H1 (cell line): Measurements from ENCODE around the gene DLX4. TPM values are rescaled to one million over a fixed set of nuclear protein-coding genes. Genes with fewer than 3 reads are reported as not detected.

Experiments
- CTCF ChIA-PET: fragments of 300-600 bp; sonication (Branson Sonifier 250); formaldehyde crosslinking; loops from one replicate; lab custom pipeline; 2021; ENCODE audit not compliant: partially characterized antibody; lab: Charles Lee
- POLR2A ChIA-PET: fragments of 300-600 bp; sonication (Branson Sonifier 250); formaldehyde crosslinking; loops from one replicate; lab custom pipeline; 2021; ENCODE audit warnings: inconsistent platforms; ENCODE audit not compliant: partially characterized antibody; lab: Charles Lee
- DNase-seq, 2 experiments: peaks; one replicate each; pipeline versions ENCODE4 v3.0.0 to v3.0.0-alpha.2; 2010 to 2022; ENCODE audit warnings: low spot score in 2 of 2, low read depth in 1 of 2, mixed read lengths in 1 of 2
- FAIRE-seq: peaks from 2 replicates; lab custom pipeline; 2011; peaks lifted over from hg19 to GRCh38; lab: Jason Lieb, UNC
- H2AFZ ChIP-seq: 2 replicates; pipeline ENCODE4 v1.8.1; 2012; ENCODE audit warnings: low read length, inconsistent platforms
- H2AK5ac ChIP-seq: 2 replicates; pipeline ENCODE4 v1.6.1; 2013; ENCODE audit warnings: low read depth, low read length
- H2BK120ac ChIP-seq: replicated peaks from 2 replicates; pipeline ENCODE3; 2013; ENCODE audit warnings: low read depth, low read length, inconsistent platforms
- H2BK12ac ChIP-seq: 2 replicates; pipeline ENCODE4 v1.6.1; 2013; ENCODE audit warnings: low read depth, low read length
- H2BK15ac ChIP-seq: 2 replicates; pipeline ENCODE4 v1.6.1; 2013; ENCODE audit warnings: low read length
- H2BK20ac ChIP-seq: 2 replicates; pipeline ENCODE4 v1.6.1; 2013; ENCODE audit warnings: low read length
- H2BK5ac ChIP-seq: 2 replicates; pipeline ENCODE4 v1.6.1; 2013; ENCODE audit warnings: low read depth, low read length
- H3K14ac ChIP-seq: 2 replicates; pipeline ENCODE4 v1.6.1; 2013; ENCODE audit warnings: inconsistent platforms; ENCODE audit not compliant: insufficient read length
- H3K18ac ChIP-seq: 2 replicates; pipeline ENCODE4 v1.6.1; 2013; ENCODE audit warnings: low read length; ENCODE audit errors: extremely low read depth
- H3K23ac ChIP-seq: 2 replicates; pipeline ENCODE4 v1.6.1; 2013; ENCODE audit warnings: inconsistent platforms; ENCODE audit not compliant: insufficient read length
- H3K23me2 ChIP-seq: 2 replicates; pipeline ENCODE4 v1.6.1; 2013; ENCODE audit warnings: low read depth, low read length
- H3K27ac ChIP-seq: 2 replicates; pipeline ENCODE4 v1.6.1; 2011; ENCODE audit warnings: low read depth, low read length, inconsistent platforms
- H3K27me3 ChIP-seq, 4 experiments: replicated peaks in 1 of 4; 1 replicate in 1 of 4; 2 replicates in 3 of 4; pipeline versions ENCODE4 v1.6.1 to v1.8.1; 2011 to 2013; ENCODE audit warnings: low read length in 3 of 4, mild to moderate bottlenecking in 3 of 4, inconsistent platforms in 2 of 4, mixed read lengths in 2 of 4, moderate library complexity in 1 of 4; ENCODE audit not compliant: control insufficient read depth in 3 of 4, insufficient read depth in 3 of 4; ENCODE audit errors: extremely low read depth in 1 of 4
- H3K36me3 ChIP-seq, 4 experiments: 2 replicates each; pipeline versions ENCODE4 v1.6.1 to v1.8.1; 2011 to 2013; ENCODE audit warnings: mild to moderate bottlenecking in 4 of 4, low read length in 3 of 4, moderate library complexity in 2 of 4, control low read depth in 1 of 4, inconsistent platforms in 1 of 4; ENCODE audit not compliant: insufficient read depth in 4 of 4, control insufficient read depth in 2 of 4
- H3K4ac ChIP-seq: replicated peaks from 2 replicates; pipeline ENCODE3; 2013; ENCODE audit warnings: low read length, low read depth, mixed read lengths, inconsistent platforms; ENCODE audit not compliant: insufficient read length
- H3K4me1 ChIP-seq, 4 experiments: replicated peaks in 1 of 4; 1 replicate in 1 of 4; 2 replicates in 3 of 4; pipeline versions ENCODE4 v1.6.1 to v1.8.1; 2011 to 2013; ENCODE audit warnings: low read length in 3 of 4, inconsistent platforms in 2 of 4, mixed read lengths in 1 of 4; ENCODE audit not compliant: insufficient read depth in 4 of 4, control insufficient read depth in 3 of 4
- H3K4me2 ChIP-seq, 2 experiments: 2 replicates each; pipeline versions ENCODE4 v1.6.1 to v1.8.1; 2011 to 2013; ENCODE audit warnings: low read depth in 2 of 2, low read length in 2 of 2, control low read depth in 1 of 2, inconsistent platforms in 1 of 2, mild to moderate bottlenecking in 1 of 2; ENCODE audit not compliant: insufficient read depth in 1 of 2
- H3K4me3 ChIP-seq, 4 experiments: fragments of 200-600, 300-600 bp in 1 of 4; sonication (generic), shearing (Covaris generic), sonication (Bioruptor Twin) in 1 of 4; 2 replicates each; pipeline versions ENCODE4 v1.5.1 to v1.8.1; 2011 to 2016; ENCODE audit warnings: low read length in 4 of 4, low read depth in 3 of 4, control low read depth in 2 of 4, inconsistent platforms in 2 of 4, mild to moderate bottlenecking in 2 of 4, mixed read lengths in 1 of 4, moderate library complexity in 1 of 4; ENCODE audit not compliant: insufficient read depth in 2 of 4; ENCODE audit errors: extremely low read depth in 1 of 4
- H3K56ac ChIP-seq: replicated peaks from 2 replicates; pipeline ENCODE3; 2013; ENCODE audit warnings: low read depth, mild to moderate bottlenecking, mixed read lengths, low read length, inconsistent platforms; ENCODE audit not compliant: insufficient read length
- H3K79me1 ChIP-seq: 2 replicates; pipeline ENCODE4 v1.6.1; 2013; ENCODE audit warnings: low read depth, low read length, control low read depth
- H3K79me2 ChIP-seq, 2 experiments: 2 replicates each; pipeline versions ENCODE4 v1.6.1 to v1.8.1; 2012 to 2013; ENCODE audit warnings: low read length in 2 of 2, mild to moderate bottlenecking in 2 of 2, inconsistent platforms in 1 of 2; ENCODE audit not compliant: insufficient read depth in 2 of 2, control insufficient read depth in 1 of 2
- H3K9ac ChIP-seq, 4 experiments: replicated peaks in 1 of 4; 1 replicate in 1 of 4; 2 replicates in 3 of 4; pipeline versions ENCODE4 v1.6.1 to v1.8.1; 2011 to 2013; ENCODE audit warnings: low read depth in 3 of 4, low read length in 3 of 4, control low read depth in 2 of 4, mild to moderate bottlenecking in 2 of 4, moderate library complexity in 2 of 4, inconsistent platforms in 1 of 4; ENCODE audit errors: extremely low read depth in 1 of 4
- H3K9me3 ChIP-seq, 2 experiments: 2 replicates each; pipeline versions ENCODE4 v1.6.1 to v1.8.1; 2012 to 2013; ENCODE audit warnings: mild to moderate bottlenecking in 2 of 2, moderate library complexity in 2 of 2, control low read depth in 1 of 2, inconsistent platforms in 1 of 2, low read depth in 1 of 2, low read length in 1 of 2, mixed read lengths in 1 of 2; ENCODE audit not compliant: insufficient read depth in 2 of 2
- H4K20me1 ChIP-seq, 2 experiments: replicated peaks in 1 of 2; 2 replicates each; pipeline versions ENCODE3 to v1.8.1; 2011 to 2013; ENCODE audit warnings: inconsistent platforms in 2 of 2, low read length in 2 of 2, mild to moderate bottlenecking in 1 of 2; ENCODE audit not compliant: insufficient read depth in 2 of 2, control insufficient read depth in 1 of 2
- H4K5ac ChIP-seq: 2 replicates; pipeline ENCODE4 v1.6.1; 2013; ENCODE audit warnings: low read length, low read depth, mixed read lengths, inconsistent platforms; ENCODE audit not compliant: insufficient read length
- H4K8ac ChIP-seq: 2 replicates; pipeline ENCODE4 v1.8.0; 2013; ENCODE audit warnings: mild to moderate bottlenecking, moderate library complexity, low read length, inconsistent platforms; ENCODE audit not compliant: insufficient read depth; ENCODE audit errors: extremely low read depth
- H4K91ac ChIP-seq: replicated peaks from 2 replicates; pipeline ENCODE3; 2013; ENCODE audit warnings: low read length, mixed read lengths, inconsistent platforms; ENCODE audit not compliant: insufficient read length
- ASH2L ChIP-seq: fragments of 200-600, 300-600 bp; sonication (generic); IDR thresholded peaks from one replicate; pipeline ENCODE4 v1.7.1; 2017; ENCODE audit warnings: low read length
- ATF2 ChIP-seq: IDR thresholded peaks from 2 replicates; pipeline ENCODE4 v1.6.1; 2012; ENCODE audit warnings: low read length, inconsistent platforms
- EP300 ChIP-seq, 2 experiments: IDR thresholded peaks; 1 replicate in 1 of 2; 2 replicates in 1 of 2; pipeline ENCODE4 v1.6.1; 2011 to 2012; ENCODE audit warnings: low read depth in 2 of 2, low read length in 2 of 2, mild to moderate bottlenecking in 2 of 2, borderline replicate concordance in 1 of 2, inconsistent platforms in 1 of 2, moderate library complexity in 1 of 2
- JUND ChIP-seq: IDR thresholded peaks from 2 replicates; pipeline ENCODE4 v1.6.1; 2011; ENCODE audit warnings: mild to moderate bottlenecking, improper control_type of control experiment, low read length
- SUZ12 ChIP-seq: fragments of 200-600 bp; sonication (generic); IDR thresholded peaks from 2 replicates; pipeline ENCODE4 v1.6.1; 2012; ENCODE audit warnings: mild to moderate bottlenecking, inconsistent platforms, low read length, moderate library complexity, mixed read lengths
- WGBS, 2 experiments: shearing (Covaris generic) in 1 of 2; methylation state at CpG; one replicate each; pipeline versions ENCODE4 v1.1.6 to v1.1.7; 2013 to 2015; ENCODE audit warnings: low lambda C conversion rate in 2 of 2, mixed read lengths in 2 of 2, inconsistent platforms in 1 of 2, low coverage in 1 of 2, missing lambda C conversion rate in 1 of 2; ENCODE audit not compliant: insufficient replicate concordance in 2 of 2, insufficient coverage in 1 of 2, insufficient read length in 1 of 2; ENCODE audit errors: extremely low coverage in 1 of 2, missing lambda C conversion rate in 1 of 2; 5-methylcytosine and 5-hydroxymethylcytosine counted together
- polyA plus RNA-seq, 7 experiments: library from polyadenylated mRNA; depleted of rRNA in 3 of 7; stranded (reverse) in 5 of 7; unstranded in 2 of 7; fragments of >200 nt in 5 of 7; fragments of 200-250 nt in 2 of 7; gene quantifications; 1 replicate in 5 of 7; 2 replicates in 1 of 7; 4 replicates in 1 of 7; pipeline versions ENCODE4 v1.2.1 to v1.2.3, GENCODE V29; 2011 to 2013; ENCODE audit warnings: missing spikeins in 2 of 7, mixed read lengths in 2 of 7
- total RNA-seq: library from RNA; stranded (reverse); fragmentation: NEBNext Ultra II Directional; extraction: Animal tissue kit (Norgen Biotek cat#: 25700); gene quantifications from 2 replicates; pipeline ENCODE4 v1.2.1, GENCODE V29; 2021

The DLX4 gene
- total and polyA plus RNA-seq, 2 of the 8 experiments (the other 6 are each of a cell fraction or from before 2014, with no cell fraction given) = 0.67 to 0.80 TPM

DNA sequence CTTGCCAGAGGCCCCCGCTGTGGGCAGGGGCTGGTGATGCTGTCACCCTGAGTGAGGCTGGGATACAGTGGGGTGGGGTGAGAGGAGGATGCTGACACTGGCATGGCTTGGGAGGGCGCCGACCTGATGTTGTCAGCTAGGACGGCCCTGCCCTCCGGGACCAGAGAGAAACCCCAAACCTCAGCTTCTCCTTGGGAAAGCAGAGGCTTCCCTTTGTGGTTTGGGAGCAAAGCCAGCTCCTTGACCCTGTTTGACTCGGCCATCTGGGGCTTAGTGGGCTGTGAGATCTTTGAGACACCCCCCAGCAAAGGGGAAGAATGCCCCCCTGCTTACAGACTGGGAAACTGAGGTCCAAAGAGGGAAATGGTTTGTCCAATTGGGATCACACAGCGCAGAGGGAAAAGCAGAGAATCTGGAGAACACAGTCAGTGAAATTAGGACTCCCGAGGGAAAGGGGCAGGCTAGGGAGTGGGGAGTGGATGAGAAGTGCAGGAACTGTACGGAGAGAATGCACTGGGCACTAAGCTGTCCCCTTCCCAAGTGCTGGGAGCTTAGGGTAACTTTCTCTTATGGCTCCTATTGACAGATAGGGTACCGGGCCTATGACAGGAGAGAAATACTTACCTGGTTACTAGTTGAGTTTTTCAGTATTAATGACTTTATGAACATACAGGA is 40.7 kb upstream of the DLX4 start:
- H3K4me2 ChIP-seq = no peak overlapping the region
- H3K23me2 ChIP-seq = no peaks in the 10 kb centered on the region
- H2AFZ ChIP-seq = no peak overlapping the region
- H3K27me3 ChIP-seq = no peaks in the 10 kb centered on the region
- WGBS, 2 experiments = 85% methylated on average over 10 of the region's 10 CpGs; no CpG with 5 or more reads in 1 of the 2 experiments
- H4K20me1 ChIP-seq = no peaks in the 10 kb centered on the region
- no peak overlapping the region for H3K23ac ChIP-seq
- no peak overlapping the region for H4K8ac ChIP-seq
- no peak overlapping the region for H3K18ac ChIP-seq
- FAIRE-seq (no peak), DNase-seq (no peak)
- no peak overlapping the region for H2AK5ac ChIP-seq
- H3K4me1 ChIP-seq = no peaks in the 10 kb centered on the region
- TF ChIP-seq ATF2 = no peak
- no peak for TF ChIP-seq SUZ12
- TF ChIP-seq ASH2L = no peak
- no peak for TF ChIP-seq JUND
- no peak for TF ChIP-seq EP300 (IDR thresholded peaks at IDR 0.05; ENCODE audit: borderline replicate concordance in 1 of 2, low read depth in 2 of 2, low read length in 2 of 2)
- no peaks in the 10 kb centered on the region for H3K9me3 ChIP-seq
- no peak overlapping the region for H3K9ac ChIP-seq
- no peak overlapping the region for H2BK120ac ChIP-seq
- no peak overlapping the region for H2BK15ac ChIP-seq
- POLR2A ChIA-PET = interaction anchor here (1.0 to 1.4 kb wide), 4 partner anchors 13 to 66 kb away, joined by 3 read pairs; partner anchors contain the start of gene DLX3
- CTCF ChIA-PET = interaction anchor here (0.6 to 10.3 kb wide), 16 partner anchors 9 to 69 kb away, joined by 3 to 87 read pairs (median 4); no protein-coding TSS in a partner anchor
- H3K4ac ChIP-seq = no peak overlapping the region
- H2BK5ac ChIP-seq = no peak overlapping the region
- H2BK12ac ChIP-seq = no peak overlapping the region
- no peaks in the 10 kb centered on the region for H3K79me2 ChIP-seq
- H3K36me3 ChIP-seq = no peaks in the 10 kb centered on the region
- H3K4me3 ChIP-seq = no peak overlapping the region
- no peaks in the 10 kb centered on the region for H3K79me1 ChIP-seq
- H4K91ac ChIP-seq = no peak overlapping the region
- H4K5ac ChIP-seq = no peak overlapping the region
- H3K27ac ChIP-seq = no peak overlapping the region
- no peak overlapping the region for H2BK20ac ChIP-seq
- H3K14ac ChIP-seq = no peak overlapping the region
- no peak overlapping the region for H3K56ac ChIP-seq
